H54 (cell line): ENCODE data around the gene BRINP3.

Experiments
- DNase-seq: peaks from one replicate; pipeline ENCODE4 v3.0.0; 2011; ENCODE audit warnings: low spot score, mixed read lengths; ENCODE audit not compliant: insufficient read length
- FAIRE-seq: peaks from 3 replicates; lab custom pipeline; 2011; peaks lifted over from hg19 to GRCh38; lab: Jason Lieb, UNC
- POLR2A ChIP-seq: IDR thresholded peaks from 2 replicates; pipeline ENCODE4 v1.6.1; 2011; ENCODE audit warnings: low read depth, mild to moderate bottlenecking, low read length

The BRINP3 gene

GRCh38 chr1:190474650-190475211 lies 2.9 kb downstream of the BRINP3 start:
- no peak for FAIRE-seq
- DNase-seq = no peak
- TF ChIP-seq POLR2A = no peak

GRCh38 chr1:190474010-190474409 lies 3.7 kb downstream of the BRINP3 start:
- TF ChIP-seq POLR2A = no peak
- no peak for DNase-seq
- peak; percentile 69 for FAIRE-seq

DNA sequence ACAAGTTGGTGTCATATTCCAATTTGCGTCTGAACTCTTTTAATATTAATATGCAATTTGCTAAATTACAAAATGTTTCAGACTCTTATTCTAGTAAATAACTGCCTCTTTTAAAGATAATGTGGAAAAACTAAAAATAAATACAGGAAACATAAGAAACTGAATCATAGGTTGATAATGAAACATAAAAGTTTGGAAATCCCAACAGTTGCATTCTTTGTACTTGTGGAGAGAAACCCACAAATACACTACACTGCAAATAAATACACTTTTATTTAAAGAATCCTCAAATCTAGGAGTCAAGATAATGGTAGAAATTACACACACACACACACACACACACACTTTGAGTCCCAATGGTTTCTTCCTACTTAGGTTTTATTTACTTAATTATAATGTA lies 5.2 kb downstream of the BRINP3 start:
- FAIRE-seq = no peak
- no peak for TF ChIP-seq POLR2A

GRCh38 chr1:190472042-190472441 lies 5.6 kb downstream of the BRINP3 start:
- TF ChIP-seq POLR2A = no peak
- DNase-seq (no peak), FAIRE-seq (no peak)

More for the DNA sequence above, 5.2 kb downstream of the BRINP3 start:
- DNase-seq = no peak

DNA sequence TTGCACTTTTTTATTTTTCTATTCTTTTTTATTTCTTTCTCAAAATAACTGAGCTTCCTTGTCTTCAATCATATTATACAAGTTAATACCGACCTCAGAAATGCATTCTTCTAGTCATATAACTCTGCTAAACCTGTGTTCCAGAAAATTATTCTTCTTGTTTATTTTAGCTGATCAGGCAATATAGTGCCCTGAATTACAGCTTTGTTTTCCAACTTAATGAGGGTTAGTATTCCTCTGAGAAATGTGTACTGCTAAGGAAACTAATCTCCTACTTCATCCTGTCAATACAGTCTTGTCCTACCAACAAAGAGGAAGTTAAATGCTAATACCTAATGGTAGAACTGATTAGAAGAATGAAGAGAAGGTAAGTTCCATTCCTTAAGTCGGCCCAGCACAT lies 13.0 kb downstream of the BRINP3 start:
- no peak for FAIRE-seq
- TF ChIP-seq POLR2A = no peak
- DNase-seq = no peak

- no peak for DNase-seq
- no peak for TF ChIP-seq POLR2A
- FAIRE-seq = no peak
Measured at GRCh38 chr1:190456129-190456528, 21.5 kb downstream of the BRINP3 start.

GRCh38 chr1:190455631-190456030 lies 22.0 kb downstream of the BRINP3 start:
- DNase-seq (no peak), FAIRE-seq (no peak)
- TF ChIP-seq POLR2A = no peak

DNA sequence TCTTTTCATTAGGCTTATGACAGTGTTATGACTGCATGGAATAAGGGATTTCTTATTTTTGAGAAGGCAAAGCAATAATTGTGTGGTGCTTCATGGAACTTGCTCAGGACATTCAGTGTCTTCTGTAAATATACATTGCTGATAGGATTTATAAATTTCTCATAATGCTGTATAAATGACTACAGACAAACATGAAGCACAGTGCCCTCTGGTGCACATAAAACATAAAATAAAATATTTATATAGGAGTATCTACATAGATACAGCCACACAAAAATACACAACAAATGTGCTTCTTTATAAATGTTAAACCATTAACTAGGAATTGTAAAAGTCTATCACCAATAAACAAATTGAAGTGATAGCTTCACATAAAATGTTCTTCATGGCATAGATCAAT lies 24.1 kb downstream of the BRINP3 start:
- no peak for FAIRE-seq
- no peak for TF ChIP-seq POLR2A

DNA sequence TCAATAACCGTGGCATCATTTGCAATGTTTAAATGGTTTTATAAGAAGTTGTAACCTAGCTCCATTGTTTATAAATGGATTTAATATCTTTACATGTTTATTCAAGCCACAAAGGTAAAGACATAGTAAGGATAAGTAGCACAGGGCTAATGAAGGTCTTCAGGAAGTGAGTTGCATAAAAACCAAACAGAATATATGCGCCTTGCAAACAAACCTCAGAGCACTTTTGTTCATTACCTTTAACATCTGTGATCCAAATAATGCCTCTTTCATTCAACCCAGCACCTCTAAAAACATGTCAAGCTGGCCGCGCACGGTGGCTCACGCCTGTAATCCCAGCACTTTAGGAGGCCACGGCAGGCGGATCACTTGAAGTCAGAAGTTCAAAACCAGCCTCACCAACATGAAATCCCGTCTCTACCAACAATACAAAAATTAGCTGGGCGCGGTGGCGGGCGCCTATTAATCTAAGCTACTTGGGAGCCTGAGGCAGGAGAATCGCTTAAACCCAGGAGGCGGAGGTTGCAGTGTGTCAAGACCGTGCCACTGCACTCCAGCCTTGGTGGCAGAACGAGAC lies 25.3 kb downstream of the BRINP3 start:
- no peak for TF ChIP-seq POLR2A
- no peak for DNase-seq
- no peak for FAIRE-seq

More for the DNA sequence above, 24.1 kb downstream of the BRINP3 start:
- DNase-seq = no peak

GRCh38 chr1:190444464-190444863 lies 33.2 kb downstream of the BRINP3 start:
- TF ChIP-seq POLR2A = no peak
- FAIRE-seq = no peak
- DNase-seq = no peak

DNA sequence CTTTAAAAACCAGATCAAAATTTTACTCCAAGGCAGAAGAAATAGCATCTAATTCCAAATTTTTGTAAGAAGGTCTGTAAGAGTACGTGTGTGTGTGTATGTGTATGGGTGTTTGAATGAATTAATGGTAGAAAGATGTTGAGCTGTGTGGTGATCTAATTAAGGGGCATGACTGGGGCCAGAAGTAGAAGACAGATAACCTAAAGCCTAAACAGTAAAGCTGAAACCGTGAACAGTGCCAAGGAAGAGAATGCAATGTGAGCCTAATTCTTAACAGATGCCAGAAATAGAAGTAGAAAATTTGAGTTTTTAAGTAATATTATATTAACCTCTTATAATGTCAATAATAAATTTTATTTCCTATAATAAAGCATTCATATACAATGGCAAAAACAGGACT lies 38.2 kb downstream of the BRINP3 start:
- TF ChIP-seq POLR2A = no peak
- no peak for FAIRE-seq
- DNase-seq = no peak

- no peak for DNase-seq
- FAIRE-seq = peak; percentile 50
Measured at GRCh38 chr1:190436615-190437014, 41.0 kb downstream of the BRINP3 start.

GRCh38 chr1:190429932-190430331 lies 47.7 kb downstream of the BRINP3 start:
- no peak for TF ChIP-seq POLR2A
- DNase-seq (no peak), FAIRE-seq (no peak)

More at GRCh38 chr1:190436615-190437014, 41.0 kb downstream of the BRINP3 start:
- TF ChIP-seq POLR2A = no peak

- FAIRE-seq = no peak
- TF ChIP-seq POLR2A = no peak
- no peak for DNase-seq
Measured at GRCh38 chr1:190429141-190429540, 48.5 kb downstream of the BRINP3 start.

- FAIRE-seq = no peak
- DNase-seq = no peak
Measured at GRCh38 chr1:190416239-190416638, 61.4 kb downstream of the BRINP3 start.

More at GRCh38 chr1:190416239-190416638, 61.4 kb downstream of the BRINP3 start:
- no peak for TF ChIP-seq POLR2A
